ENCODE data around the gene TLL2. TPM values are rescaled to one million over a fixed set of nuclear protein-coding genes. Genes with fewer than 3 reads are reported as not detected.
A peak's percentile ranks its signal among the peaks of the same experiment; 100 is the strongest.

The TLL2 gene
- total and polyA plus RNA-seq, 10 donors: 0.23 to 0.75 (median 0.34) TPM

- intact Hi-C loops (cut with DNase I; ENCODE audit: low total_unique reads): no loop called here
- H3K4me3 ChIP-seq: no peak overlapping the region
Measured at GRCh38 chr10:96377816-96378294, 135.9 kb downstream of the TLL2 start.

DNA sequence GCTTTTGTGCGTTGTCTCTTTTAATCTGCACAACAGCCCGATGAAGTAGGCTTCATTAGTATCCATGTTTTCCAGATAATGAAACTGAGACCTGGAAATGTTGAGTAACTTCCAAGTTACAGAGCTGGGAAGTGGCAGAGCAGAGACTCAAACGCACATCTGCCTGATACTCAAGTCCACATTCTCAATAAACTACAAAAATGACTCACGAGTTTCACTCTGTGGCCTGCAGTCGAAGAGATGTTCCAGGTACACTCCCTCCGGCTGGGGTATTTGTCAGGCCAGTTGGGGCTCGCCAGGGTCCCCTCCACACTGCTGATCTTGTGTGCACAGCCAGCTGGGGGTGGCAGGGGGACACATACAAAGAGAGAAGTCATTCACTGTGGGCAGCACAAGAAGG is 137.2 kb downstream of the TLL2 start:
- Histone ChIP-seq H3K9me3 (no peaks in the 10 kb centered on the region), H3K36me3 (no peaks in the 10 kb centered on the region), H3K27me3 (replicated peaks in 1 of 7) (peaks cover 0 to 13% (median 0%) of the 10 kb centered on the region in 7 donors), H3K4me3 (no peak overlapping the region), H3K27ac (no peak overlapping the region), H3K4me1 (peaks cover 0 to 29% (median 13%) of the 10 kb centered on the region in 6 donors)
- no peak for DNase-seq
- WGBS, 5 donors: 58 to 81% (median 72%) methylated on average over 7 of the region's 7 CpGs
- intact Hi-C loops (cut with DNase I; ENCODE audit: low total_unique reads): no loop called here
- TF ChIP-seq POLR2A (IDR thresholded peaks at IDR 0.05) (no peak), POLR2AphosphoS5 (IDR thresholded peaks at IDR 0.05) (no peak)
- TF ChIP-seq, protein P1, sequence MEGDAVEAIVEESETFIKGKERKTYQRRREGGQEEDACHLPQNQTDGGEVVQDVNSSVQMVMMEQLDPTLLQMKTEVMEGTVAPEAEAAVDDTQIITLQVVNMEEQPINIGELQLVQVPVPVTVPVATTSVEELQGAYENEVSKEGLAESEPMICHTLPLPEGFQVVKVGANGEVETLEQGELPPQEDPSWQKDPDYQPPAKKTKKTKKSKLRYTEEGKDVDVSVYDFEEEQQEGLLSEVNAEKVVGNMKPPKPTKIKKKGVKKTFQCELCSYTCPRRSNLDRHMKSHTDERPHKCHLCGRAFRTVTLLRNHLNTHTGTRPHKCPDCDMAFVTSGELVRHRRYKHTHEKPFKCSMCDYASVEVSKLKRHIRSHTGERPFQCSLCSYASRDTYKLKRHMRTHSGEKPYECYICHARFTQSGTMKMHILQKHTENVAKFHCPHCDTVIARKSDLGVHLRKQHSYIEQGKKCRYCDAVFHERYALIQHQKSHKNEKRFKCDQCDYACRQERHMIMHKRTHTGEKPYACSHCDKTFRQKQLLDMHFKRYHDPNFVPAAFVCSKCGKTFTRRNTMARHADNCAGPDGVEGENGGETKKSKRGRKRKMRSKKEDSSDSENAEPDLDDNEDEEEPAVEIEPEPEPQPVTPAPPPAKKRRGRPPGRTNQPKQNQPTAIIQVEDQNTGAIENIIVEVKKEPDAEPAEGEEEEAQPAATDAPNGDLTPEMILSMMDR (IDR thresholded peaks at IDR 0.05 in 8 of 11, conservative IDR thresholded peaks at IDR 0.05 in 3 of 11): no peak

More at GRCh38 chr10:96377816-96378294, 135.9 kb downstream of the TLL2 start:
- Histone ChIP-seq H3K27me3 (replicated peaks in 1 of 7) (peaks cover 0 to 13% (median 0%) of the 10 kb centered on the region in 7 donors), H3K9me3 (no peaks in the 10 kb centered on the region), H3K4me1 (peaks cover 0 to 29% (median 13%) of the 10 kb centered on the region in 6 donors), H3K27ac (no peak overlapping the region), H3K36me3 (no peaks in the 10 kb centered on the region)
- WGBS, 5 donors: 64 to 82% (median 72%) methylated on average over 6 of the region's 6 CpGs
- DNase-seq: no peak
- TF ChIP-seq POLR2A (IDR thresholded peaks at IDR 0.05) (no peak), POLR2AphosphoS5 (IDR thresholded peaks at IDR 0.05) (no peak)
- TF ChIP-seq, protein P1 (IDR thresholded peaks at IDR 0.05 in 8 of 11, conservative IDR thresholded peaks at IDR 0.05 in 3 of 11): no peak

GRCh38 chr10:96374985-96375830 is 138.5 kb downstream of the TLL2 start:
- 6 to 8% (median 7%) methylated on average over 34 to 36 of the region's 36 CpGs for WGBS, 5 donors
- H3K4me1 ChIP-seq: peaks cover 0 to 24% (median 15%) of the 10 kb centered on the region in 6 donors
- TF ChIP-seq, protein P1 (IDR thresholded peaks at IDR 0.05 in 8 of 11, conservative IDR thresholded peaks at IDR 0.05 in 3 of 11): peak; percentile 69 to 99 (median 93)
- TF ChIP-seq POLR2A (IDR thresholded peaks at IDR 0.05) (no peak), POLR2AphosphoS5 (IDR thresholded peaks at IDR 0.05) (peak; percentile 48 to 67 (median 48))
- H3K27me3 ChIP-seq (replicated peaks in 1 of 7): peaks cover 0 to 13% (median 0%) of the 10 kb centered on the region in 7 donors
- intact Hi-C loops (cut with DNase I; ENCODE audit: low total_unique reads): no loop called here
- no peak overlapping the region for H3K27ac ChIP-seq
- DNase-seq: peak; percentile 90
- peak overlapping the region; percentile 14 to 68 (median 39) for H3K4me3 ChIP-seq
- no peaks in the 10 kb centered on the region for H3K36me3 ChIP-seq
- H3K9me3 ChIP-seq: no peaks in the 10 kb centered on the region

DNA sequence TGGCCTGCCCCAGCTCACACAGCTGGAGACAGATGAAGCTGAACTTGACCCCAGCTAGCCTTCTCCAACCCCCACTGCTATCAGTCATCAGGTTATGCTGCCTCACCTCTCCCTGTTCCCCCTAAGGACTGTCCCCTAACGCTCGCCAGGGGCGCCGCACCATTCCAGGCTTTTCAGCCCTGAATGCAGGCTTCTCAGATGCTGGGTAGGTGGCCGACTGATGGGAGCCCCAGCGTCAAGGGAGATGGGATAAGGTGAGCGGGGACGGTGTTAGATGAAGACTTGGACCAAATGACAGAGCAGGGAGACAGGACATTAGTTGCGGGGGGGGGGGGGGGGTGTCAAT is 139.1 kb downstream of the TLL2 start:
- peak overlapping the region in 6 of 8 donors; percentile 27 to 68 (median 44) for H3K4me3 ChIP-seq
- H3K9me3 ChIP-seq: no peaks in the 10 kb centered on the region
- intact Hi-C loops (cut with DNase I; ENCODE audit: low total_unique reads): no loop called here
- H3K36me3 ChIP-seq: no peaks in the 10 kb centered on the region
- H3K4me1 ChIP-seq: peaks cover 0 to 20% (median 12%) of the 10 kb centered on the region in 6 donors
- peaks cover 0 to 13% (median 0%) of the 10 kb centered on the region in 7 donors for H3K27me3 ChIP-seq (replicated peaks in 1 of 7)
- no peak for DNase-seq
- TF ChIP-seq, protein P1 (IDR thresholded peaks at IDR 0.05 in 8 of 11, conservative IDR thresholded peaks at IDR 0.05 in 3 of 11): no peak
- TF ChIP-seq POLR2AphosphoS5 (IDR thresholded peaks at IDR 0.05) (no peak), POLR2A (IDR thresholded peaks at IDR 0.05) (no peak)
- no peak overlapping the region for H3K27ac ChIP-seq
- WGBS, 5 donors: 22 to 35% (median 25%) methylated on average over 9 of the region's 9 CpGs

Data from spleen (tissue), 11 donors.